GM18498 (cell line): ENCODE data around the gene CLEC19A.

ENCODE experiments used
- ATAC-seq: cut with Tn5 transposase; IDR thresholded peaks from one replicate; pipeline ENCODE4 v1.9.1; 2021; ENCODE audit warnings: mild to moderate bottlenecking, moderate library complexity; ENCODE audit not compliant: unreplicated experiment

The CLEC19A gene

DNA sequence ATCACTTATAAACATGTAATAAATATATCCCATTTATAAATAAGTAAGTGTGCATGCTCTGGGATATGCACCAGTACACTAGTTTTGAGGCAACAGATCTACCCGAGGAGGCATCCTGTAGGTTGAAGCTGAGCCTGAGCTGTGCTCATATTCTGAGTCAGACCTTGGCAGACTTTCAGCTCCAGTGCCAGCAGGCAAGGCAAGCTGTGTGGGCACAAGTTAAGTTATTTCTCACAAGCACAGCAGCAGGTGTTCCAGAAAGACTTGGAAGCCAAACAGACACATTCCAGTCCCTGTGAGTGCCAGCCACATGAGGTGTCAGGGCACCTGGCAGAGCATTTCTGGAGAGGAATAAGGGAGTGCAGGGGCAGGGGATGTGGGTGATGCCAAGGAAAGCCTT, 1.3 kb upstream of the CLEC19A start:
- no peak for ATAC-seq

DNA sequence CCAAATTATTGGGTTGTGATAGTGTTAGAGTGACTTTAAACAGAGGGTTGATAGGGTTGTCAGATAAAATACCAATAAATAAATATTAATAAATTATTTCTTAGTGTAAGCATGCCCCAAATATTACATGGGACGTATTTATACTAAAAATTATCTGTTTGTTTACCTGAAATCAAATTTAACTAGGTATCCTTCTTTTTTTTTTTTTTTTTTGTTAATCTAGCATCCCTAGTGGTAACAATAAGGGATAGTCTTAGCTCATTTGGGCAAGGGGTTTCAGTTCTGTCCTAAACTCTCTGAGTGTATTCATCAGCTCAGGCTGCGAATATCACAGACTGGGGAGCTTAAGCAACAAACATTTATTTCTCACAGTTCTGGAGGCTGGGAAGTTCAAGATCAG, 1.3 kb downstream of the CLEC19A start:
- no peak for ATAC-seq

DNA sequence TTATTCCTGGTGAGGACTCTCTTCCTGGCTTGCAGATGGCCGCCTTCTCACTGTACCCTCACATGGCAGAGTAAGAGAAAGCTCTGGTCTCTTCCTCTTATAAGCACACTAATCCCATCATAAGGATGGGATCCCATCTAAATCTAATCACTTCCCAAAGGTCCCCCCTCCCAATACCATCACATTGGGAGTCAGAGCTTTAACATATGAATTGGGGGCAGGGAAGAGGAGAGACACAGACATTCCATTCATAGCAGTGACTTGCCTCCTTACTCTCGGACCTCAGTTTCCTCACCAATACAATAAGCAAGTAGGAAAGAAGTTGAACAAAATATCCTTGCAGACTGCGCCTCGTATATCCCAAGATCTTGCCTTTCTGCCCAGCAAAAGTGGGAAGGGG, 1.7 kb downstream of the CLEC19A start:
- ATAC-seq, result no peak

DNA sequence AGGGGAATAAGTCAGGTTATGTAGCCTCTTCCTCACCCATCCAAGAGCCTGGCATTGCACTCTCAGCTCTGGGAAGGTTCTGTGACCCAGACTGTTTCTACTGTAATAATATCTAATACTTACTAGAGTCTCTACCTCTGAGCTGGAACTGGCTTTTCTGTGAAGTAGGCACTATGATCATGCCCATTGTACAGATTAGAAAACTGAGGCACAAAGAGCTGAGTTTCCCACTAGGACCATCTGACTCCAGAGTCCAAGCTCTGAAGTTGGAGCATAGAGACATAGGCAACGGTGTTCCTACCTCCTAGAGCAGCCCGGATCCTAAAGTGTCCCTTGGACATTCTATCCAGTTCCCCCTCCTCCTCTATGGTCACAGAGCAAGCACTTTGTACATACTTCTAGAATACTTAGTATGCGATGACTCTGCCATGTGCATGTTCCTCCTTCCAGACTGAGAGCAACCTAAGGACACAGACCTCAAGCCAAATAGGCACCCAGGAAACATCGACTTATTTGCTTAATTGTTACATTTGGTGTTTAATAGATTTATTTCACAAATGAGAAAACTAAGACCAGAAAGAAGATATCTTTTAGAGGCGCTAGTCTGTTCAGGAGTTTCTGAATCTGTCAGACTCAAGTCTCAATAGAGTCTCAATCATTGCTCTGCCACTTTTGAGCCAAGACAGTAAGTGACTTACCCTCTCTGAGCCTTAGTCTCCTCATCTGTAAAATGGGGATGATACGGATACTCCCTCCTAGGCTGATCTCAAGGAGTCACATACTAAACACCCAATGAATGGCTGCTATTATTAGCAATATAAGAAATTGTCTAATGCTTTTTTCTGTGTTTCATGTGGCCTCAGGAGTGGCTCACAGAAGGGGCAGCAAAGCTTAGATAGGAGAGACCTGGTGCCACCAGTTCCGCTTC, 3.6 kb downstream of the CLEC19A start:
- ATAC-seq, result no peak

DNA sequence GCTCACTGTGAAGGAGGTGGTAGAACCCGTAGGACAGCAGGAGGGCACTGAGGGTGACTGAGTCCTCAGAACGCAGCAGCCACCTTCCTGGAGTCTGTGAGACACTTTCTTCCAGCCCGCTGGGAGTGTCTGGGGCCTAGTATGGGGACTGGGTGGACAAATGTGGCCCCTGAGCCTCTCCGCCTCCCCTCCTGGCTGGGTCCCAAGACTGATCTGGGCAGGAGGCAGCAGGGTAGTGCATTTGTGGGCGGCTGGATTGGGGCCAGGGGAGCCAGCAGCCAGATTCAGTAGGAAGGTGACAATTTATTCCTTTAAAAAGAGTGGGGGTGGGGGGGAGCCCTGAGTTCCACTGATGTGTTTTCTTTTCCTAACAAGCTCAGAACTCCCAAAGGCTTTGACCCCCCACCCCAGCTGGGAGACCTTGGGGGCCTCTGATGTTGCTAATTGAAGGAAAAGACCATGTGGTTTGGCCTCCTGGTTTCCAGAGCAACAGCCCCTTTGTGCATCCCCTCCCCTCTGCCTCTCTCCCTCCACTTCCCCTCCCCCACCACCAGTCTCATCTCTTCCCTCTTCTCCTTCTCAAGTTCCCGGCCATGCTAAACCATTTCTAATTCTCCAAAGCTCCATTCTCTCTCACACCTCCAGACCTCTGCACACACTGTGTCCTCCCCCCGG, 4.4 kb downstream of the CLEC19A start:
- no peak for ATAC-seq

DNA sequence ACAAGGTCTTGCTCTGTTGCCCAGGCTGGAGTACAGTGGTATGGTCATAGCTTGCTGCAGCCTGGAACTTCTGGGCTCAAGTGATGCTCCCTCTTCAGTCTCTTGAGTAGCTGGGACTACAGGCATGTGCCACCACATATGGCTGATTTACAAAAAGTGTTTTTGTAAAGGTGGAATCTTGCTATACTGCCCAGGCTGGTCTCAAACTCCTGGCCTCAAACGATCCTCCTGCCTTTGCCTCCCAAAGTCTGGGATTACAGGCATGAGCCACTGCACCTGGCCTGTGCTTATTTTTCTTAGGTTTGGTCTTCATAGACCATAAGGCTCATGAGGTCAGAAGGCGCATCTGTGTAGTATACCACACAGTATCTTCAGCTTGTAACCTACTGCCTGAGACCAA, 5.3 kb downstream of the CLEC19A start:
- no peak for ATAC-seq

DNA sequence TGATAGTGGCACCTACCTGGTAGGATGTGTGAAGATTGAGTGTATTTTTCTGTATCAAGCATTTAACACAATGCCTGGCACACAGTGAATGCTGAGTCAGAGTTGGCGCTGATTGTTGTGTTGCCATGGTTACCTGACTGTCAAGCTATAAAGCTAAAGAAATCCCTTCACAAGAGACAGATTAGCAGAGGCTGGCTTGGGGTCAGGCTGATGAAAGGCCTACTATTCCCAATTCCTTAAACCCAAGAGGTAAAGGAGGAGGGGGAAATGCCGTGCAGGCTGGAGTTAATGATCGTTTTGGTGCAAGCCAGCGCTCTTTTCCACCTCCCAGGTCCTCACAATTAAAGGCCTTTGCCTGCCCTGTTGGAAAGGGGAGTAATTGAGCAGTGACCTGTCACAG, 5.9 kb downstream of the CLEC19A start:
- ATAC-seq, result no peak

DNA sequence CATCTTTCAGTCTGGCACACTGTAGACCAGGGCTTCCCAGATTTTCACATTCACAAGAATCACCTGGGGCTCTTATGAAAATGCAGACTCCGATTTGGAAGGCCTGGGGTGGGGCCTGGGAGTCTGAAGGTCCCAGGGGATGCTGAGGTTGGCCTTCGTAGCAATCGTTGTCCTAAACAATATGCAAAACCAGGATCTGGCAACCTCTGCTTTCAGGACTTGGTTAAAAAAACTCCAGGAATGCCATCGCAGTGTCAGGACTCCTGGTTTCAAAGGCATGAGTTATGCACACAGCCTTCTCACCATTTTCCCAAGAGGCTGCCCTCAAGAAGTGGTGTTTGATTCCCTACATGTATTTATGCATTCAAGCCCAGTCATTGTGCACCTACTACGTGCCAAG, 6.7 kb downstream of the CLEC19A start:
- ATAC-seq, result no peak

DNA sequence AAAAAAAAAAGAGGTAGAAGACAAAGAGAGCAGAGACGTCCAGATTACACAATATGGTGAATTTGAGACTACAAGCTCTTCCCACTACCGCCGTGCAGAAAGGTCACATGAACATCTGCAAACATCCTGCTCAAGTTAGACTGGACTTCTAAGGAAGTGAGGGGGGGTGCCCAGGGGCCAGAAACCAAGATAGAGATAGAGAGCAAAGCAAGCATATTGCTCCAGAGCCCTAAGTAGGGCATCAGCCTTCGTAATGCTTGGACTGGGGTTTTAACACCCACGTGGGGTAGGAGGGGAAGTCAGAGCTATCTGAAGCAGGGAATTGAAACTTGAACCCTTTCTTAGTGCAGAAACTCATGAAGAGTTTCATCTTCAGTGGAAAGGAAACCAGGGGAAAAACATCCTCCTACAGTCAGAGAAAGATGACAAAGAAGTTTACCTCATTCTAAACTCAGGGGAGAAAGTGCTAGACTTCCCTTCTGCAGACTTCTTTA, 8.7 kb downstream of the CLEC19A start:
- ATAC-seq, result peak; percentile 77

DNA sequence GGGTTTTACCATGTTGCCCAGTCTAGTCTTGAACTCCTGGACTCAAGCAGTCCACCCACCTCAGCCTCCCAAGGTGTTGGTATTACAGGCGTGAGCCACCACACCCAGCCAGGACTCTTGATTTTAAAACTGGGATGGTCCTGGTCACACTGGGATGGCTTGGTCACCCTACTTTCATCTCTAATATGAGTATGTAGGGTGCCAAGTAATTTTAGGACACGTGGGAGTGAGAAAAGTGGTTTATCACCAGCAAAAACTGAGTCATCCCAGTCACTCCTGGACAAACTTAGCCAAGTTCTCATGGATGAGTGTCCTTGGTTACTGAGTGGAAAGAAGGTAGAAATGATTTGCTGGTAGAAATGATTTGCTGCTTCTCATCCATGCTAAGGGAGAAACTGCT, 9.9 kb downstream of the CLEC19A start:
- no peak for ATAC-seq

DNA sequence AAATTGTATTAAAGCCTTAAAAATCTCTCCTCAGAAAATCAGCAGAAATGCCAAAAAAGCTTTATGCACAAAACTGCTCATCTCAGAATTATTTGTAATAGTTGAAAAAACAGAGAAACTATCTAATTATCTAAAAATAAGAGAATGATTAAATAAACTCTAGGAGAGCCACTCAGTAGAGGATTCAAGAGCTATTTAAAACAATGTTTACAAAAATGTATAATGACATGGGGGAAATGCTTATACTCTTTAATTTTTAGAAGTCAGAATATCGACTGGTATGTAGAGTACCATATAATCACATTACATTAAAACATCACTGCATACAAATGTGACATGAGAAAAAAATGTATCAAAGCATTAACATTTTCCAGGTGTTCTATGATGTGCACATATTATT, 11.9 kb downstream of the CLEC19A start:
- ATAC-seq, result no peak

DNA sequence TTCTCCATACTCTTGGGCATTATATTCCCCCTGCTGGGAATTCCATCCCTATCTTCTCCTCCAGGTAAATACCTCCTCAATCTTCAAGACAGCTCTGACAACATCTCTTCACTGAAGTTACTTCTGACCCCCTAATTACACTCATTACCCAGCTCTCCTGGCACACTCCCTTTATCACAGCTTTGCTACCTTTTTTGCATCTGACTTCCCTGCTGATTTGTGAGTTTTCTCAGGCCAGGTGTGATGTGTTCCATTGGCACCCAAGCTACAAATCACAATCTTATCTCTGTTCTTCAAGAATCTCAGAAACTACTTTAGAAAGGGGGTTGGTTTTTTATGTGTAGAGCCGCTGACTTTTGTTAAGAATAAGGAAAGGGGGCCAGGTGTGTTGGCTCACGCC, 14.0 kb downstream of the CLEC19A start:
- no peak for ATAC-seq

DNA sequence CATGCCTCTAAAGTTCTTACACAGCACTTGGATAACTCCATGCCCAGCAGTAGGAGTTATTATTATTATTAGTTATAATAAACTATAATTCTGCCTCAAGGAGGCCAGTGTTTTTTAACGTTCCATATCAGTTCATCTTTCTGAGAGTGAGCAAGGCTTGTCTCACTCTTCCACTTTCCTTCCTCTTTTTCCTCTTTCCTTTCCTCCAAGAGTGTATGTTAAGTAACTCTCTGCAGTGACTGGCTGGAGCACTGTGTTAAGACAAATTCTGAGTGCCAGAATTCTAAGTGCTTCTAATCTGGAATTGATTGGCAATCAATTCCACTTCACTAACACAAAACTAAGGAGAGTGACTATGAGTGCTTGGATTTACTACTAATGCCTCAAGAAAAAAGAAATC, 16.4 kb downstream of the CLEC19A start:
- no peak for ATAC-seq

DNA sequence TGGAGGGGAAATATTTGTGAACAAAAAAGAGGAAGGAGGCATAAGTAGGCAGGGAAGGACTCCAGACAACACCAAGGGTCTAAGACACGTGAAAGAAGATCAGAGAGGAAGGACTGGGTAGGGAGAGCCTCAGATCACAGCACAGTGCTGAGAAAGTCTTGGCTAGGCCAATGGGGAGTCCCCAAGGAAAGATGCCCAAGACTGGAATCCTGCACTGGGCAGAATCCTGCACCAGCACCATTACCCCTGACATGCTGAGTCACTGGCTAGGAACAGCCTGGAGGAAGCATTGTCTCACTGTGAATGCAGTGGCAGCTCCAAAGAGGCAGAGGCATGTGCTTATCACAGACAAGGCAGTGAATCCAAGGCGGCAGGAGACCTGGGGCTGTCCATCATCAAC, 19.2 kb downstream of the CLEC19A start:
- no peak for ATAC-seq

DNA sequence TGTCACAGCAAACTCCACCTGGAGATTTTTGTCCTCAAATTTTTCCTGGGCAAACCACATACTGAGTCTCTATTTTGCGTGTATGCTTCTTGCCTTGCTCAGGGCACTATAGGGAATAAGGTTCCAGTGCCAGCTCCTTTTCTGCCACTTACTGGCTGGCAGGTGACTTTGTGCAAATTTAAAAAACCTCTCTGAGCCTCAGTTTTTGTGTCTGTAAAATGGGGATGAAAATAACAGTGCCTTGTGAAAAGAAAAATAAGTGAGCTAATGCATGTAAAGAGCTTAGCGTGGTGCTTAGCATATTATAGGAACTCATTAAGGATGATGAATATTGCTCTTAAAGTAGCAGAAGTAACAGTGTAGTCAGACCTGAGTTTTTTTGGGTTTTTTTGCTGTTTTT, 19.9 kb downstream of the CLEC19A start:
- no peak for ATAC-seq

DNA sequence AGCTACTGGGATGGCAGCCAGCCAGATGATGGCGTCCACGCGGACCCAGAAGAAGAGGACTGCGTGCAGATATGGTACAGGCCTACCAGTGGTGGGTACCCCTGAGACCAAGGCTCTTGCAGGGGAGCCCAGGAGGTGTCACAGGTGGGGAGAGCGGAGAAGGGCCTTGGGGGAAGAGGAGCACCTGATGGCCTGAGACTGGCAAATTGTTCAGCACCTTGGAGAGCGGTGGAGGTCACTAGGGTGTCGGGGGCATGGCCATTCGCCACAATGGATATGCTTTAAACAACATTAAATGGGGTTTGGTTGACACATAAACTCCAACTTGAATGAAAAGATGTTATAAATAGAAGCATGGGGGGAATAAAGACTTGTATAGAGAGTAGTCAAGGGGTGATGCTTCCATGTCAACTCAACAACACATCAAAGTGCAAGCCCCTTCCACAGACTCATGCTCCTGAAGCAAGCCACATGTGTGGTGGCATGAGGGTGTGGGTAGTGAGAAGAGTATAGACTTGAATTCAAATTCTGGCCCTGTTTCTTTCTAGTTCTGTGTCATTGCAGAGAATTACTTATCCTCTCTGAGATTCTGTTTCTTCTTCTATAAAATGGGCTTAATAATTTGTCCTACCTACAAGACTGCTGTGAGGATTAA, 22.2 kb downstream of the CLEC19A start:
- ATAC-seq, result no peak

DNA sequence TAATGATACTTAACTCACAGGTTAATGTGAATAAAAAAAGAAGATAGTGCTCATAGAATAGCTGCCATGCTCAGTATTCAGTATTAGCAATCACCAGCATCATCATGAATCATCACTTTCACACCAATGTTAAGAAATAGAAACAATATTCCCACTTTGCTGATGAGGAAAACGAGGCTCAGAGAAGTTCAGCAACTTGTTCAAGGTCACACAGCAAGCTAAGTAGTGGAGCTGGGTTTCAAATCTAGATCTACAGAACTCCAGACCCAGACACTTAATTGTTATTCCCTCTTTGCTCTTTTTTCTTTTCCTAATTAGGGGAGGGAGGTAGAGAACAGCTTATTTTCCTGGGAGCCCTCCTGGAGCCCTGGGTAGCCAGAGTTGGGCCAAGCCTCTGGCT, 22.9 kb downstream of the CLEC19A start:
- no peak for ATAC-seq

DNA sequence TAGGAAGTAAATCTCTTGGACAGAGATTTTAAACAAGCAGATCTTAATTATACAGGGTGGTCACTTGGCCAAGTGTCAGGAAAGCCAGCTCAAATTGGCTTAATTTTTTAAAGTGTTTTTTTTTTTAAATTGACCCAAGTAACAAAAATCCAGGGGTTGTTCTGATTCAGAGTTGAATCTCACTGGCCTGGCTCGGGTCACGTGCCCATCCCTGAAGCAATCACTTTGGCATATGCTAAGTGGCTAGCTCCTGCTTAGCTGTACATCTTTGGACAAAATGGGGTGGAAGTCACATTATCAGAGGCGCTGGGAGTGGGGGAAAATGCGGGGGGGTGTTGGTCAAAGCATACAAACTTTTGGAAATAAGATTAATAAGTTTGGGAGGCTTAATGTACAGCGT, 23.6 kb downstream of the CLEC19A start:
- no peak for ATAC-seq

DNA sequence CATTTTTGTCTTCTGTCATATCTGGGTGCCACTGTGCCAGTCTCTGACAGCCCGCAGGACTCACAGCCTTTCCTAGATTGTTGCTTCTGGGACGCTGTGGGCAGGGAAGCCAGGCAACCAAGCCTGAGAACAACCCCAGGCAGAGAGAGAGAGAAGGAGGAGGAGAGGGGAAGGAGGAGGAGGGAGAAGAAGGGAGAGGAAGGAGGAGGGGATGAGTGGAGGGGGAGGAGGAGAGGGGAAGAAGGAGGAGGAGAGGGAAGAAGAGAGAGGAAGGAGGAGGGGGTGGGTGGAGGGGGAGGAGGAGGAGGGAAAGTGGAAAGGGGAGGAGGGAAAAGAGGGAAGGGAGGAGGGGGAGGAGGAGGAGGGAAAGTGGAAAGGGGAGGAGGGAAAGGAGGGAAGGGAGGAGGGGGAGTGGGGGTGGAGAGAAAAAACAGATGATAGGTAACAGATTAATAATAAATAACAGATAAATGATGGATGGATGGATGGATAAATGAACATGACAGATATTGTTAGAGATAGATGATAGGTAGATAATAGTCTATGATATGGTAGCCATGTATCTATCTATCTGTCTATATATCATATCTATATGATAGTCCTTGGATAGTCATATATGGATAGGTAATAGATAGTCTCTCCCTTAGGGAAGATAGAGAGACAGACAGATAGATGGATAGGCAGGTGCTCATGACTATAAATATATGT, 29.3 kb downstream of the CLEC19A start:
- no peak for ATAC-seq

DNA sequence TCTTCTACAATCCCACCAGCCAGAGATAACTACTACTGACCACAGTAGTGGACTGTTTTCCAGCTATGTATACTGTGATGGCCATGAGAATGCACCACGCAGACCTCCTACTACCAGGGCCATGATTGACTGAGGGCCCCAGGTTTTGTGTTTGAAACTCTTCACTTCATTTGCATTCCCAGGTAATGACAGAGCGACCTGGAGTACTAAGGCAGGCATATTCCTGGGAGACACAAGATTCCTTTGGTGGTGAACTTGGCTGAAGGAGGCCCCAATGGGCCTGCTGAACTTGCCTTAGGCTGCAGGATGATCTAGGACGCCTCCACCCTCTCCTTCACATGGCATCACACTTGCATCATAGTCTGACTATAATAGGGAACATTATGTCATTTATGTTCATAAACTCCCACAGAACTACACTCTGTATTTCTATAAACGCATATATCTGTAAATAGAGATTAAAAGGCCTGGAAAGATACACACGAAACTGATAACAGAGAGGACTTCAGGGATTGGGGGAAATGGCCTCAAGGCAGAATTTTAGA, 30.4 kb downstream of the CLEC19A start:
- ATAC-seq, result no peak

DNA sequence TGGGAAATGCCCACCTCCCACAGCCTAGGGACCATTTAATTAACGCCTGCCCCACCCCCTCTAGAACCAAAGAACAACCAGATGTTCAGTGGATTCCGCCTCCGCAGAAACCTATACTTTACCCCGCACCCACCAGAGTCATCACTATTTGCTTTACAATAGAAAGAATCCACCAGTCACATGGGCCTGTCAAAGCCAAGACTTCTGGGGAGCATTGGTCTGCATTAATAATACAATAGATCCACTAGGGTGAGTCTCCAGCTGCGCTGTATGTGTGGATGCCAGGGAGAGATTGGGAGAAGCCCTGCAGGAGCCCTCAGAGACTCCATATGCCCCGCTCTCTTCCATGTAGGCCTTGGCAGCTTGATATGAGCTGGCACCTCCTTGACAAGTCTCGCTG, 31.3 kb downstream of the CLEC19A start:
- no peak for ATAC-seq
